ENCODE results near the gene ANKRA2. TPM values are rescaled to one million over a fixed set of nuclear protein-coding genes. Genes with fewer than 3 reads are reported as not detected.

Gene ANKRA2
- total and polyA plus RNA-seq, 2 of the 8 experiments (the other 6 are each of a cell fraction or from before 2014, with no cell fraction given): 7.0 to 12.6 TPM

DNA sequence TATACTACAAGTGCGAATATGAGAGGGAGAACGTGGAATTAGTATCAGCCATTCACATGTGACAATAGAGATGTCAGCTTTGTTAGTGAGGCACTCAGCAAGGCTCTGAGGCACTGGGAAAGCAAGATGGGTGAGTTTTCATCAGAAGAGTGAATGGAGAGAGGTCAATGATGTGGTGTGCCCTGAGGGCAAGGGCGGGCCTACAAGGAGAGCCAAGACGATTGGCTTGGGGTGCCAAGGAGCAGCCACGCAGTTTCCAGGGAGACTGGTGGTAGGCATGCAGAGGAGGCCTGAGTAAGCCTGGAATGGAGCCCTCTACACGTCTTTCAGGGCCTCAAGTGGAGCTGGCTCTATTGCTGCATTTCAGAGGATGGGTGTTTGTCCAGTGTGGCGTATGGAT lies 42.5 kb downstream of the ANKRA2 start:
- Histone ChIP-seq H3K9ac (replicated peaks in 1 of 4; ENCODE audit: extremely low read depth in 1 of 4, low read depth in 3 of 4, low read length in 3 of 4) (no peak overlapping the region), H4K91ac (replicated peaks; ENCODE audit: insufficient read length, low read length) (no peak overlapping the region), H4K20me1 (replicated peaks in 1 of 2; ENCODE audit: control insufficient read depth in 1 of 2, insufficient read depth in 2 of 2, low read length in 2 of 2) (no peaks in the 10 kb centered on the region), H2BK120ac (replicated peaks; ENCODE audit: low read depth, low read length) (no peak overlapping the region), H3K4ac (replicated peaks; ENCODE audit: insufficient read length, low read depth, low read length) (no peak overlapping the region), H2BK12ac (ENCODE audit: low read depth, low read length) (no peak overlapping the region), H3K36me3 (ENCODE audit: control insufficient read depth in 2 of 4, insufficient read depth in 4 of 4, low read length in 3 of 4) (no peaks in the 10 kb centered on the region), H3K23me2 (ENCODE audit: low read depth, low read length) (no peaks in the 10 kb centered on the region), H2BK5ac (ENCODE audit: low read depth, low read length) (no peak overlapping the region), H3K27me3 (replicated peaks in 1 of 4; ENCODE audit: control insufficient read depth in 3 of 4, extremely low read depth in 1 of 4, insufficient read depth in 3 of 4, low read length in 3 of 4) (no peaks in the 10 kb centered on the region), H3K18ac (ENCODE audit: extremely low read depth, low read length) (no peak overlapping the region), H3K79me1 (ENCODE audit: low read depth, low read length) (no peaks in the 10 kb centered on the region), H3K4me2 (ENCODE audit: insufficient read depth in 1 of 2, low read depth in 2 of 2, low read length in 2 of 2) (no peak overlapping the region), H4K5ac (ENCODE audit: insufficient read length, low read depth, low read length) (no peak overlapping the region), H4K8ac (ENCODE audit: extremely low read depth, insufficient read depth, low read length) (no peak overlapping the region), H3K9me3 (ENCODE audit: insufficient read depth in 2 of 2, low read depth in 1 of 2, low read length in 1 of 2) (no peaks in the 10 kb centered on the region), H2BK15ac (ENCODE audit: low read length) (no peak overlapping the region), H3K27ac (ENCODE audit: low read depth, low read length) (no peak overlapping the region), H3K79me2 (ENCODE audit: control insufficient read depth in 1 of 2, insufficient read depth in 2 of 2, low read length in 2 of 2) (no peaks in the 10 kb centered on the region), H3K23ac (ENCODE audit: insufficient read length) (no peak overlapping the region), H2BK20ac (ENCODE audit: low read length) (no peak overlapping the region), H3K56ac (replicated peaks; ENCODE audit: insufficient read length, low read depth, low read length) (no peak overlapping the region), H3K4me1 (replicated peaks in 1 of 4; ENCODE audit: control insufficient read depth in 3 of 4, insufficient read depth in 4 of 4, low read length in 3 of 4) (no peaks in the 10 kb centered on the region), H3K14ac (ENCODE audit: insufficient read length) (no peak overlapping the region), H3K4me3 (ENCODE audit: extremely low read depth in 1 of 4, insufficient read depth in 2 of 4, low read depth in 3 of 4, low read length in 4 of 4) (no peak overlapping the region), H2AFZ (ENCODE audit: low read length) (no peak overlapping the region), H2AK5ac (ENCODE audit: low read depth, low read length) (no peak overlapping the region)
- WGBS, 2 experiments (ENCODE audit: extremely low coverage in 1 of 2, insufficient coverage in 1 of 2, insufficient read length in 1 of 2, insufficient replicate concordance in 2 of 2, low coverage in 1 of 2, low lambda C conversion rate in 2 of 2, missing lambda C conversion rate in 1 of 2): 86% methylated on average over 7 of the region's 7 CpGs; no CpG with 5 or more reads in 1 of the 2 experiments
- TF ChIP-seq FOSL1 (IDR thresholded peaks at IDR 0.05; ENCODE audit: insufficient read depth, low read depth, low read length) (no peak), GABPA (IDR thresholded peaks at IDR 0.05; ENCODE audit: borderline replicate concordance, insufficient read depth, low read length) (no peak), CHD1 (IDR thresholded peaks at IDR 0.05; ENCODE audit: low read depth, low read length) (no peak), CHD2 (IDR thresholded peaks at IDR 0.05; ENCODE audit: low read length) (no peak), NRF1 (IDR thresholded peaks at IDR 0.05; ENCODE audit: low read depth, low read length) (no peak), SP4 (IDR thresholded peaks at IDR 0.05; ENCODE audit: low read length) (no peak), NANOG (IDR thresholded peaks at IDR 0.05; ENCODE audit: insufficient read depth, low read depth, low read length, poor library complexity, severe bottlenecking) (no peak), SP1 (IDR thresholded peaks at IDR 0.05; ENCODE audit: low read depth, low read length) (no peak), RNF2 (IDR thresholded peaks at IDR 0.05; ENCODE audit: borderline replicate concordance, low read depth, low read length, missing control alignments, poor library complexity, severe bottlenecking) (no peak), HDAC2 (IDR thresholded peaks at IDR 0.05; ENCODE audit: borderline replicate concordance in 1 of 2, low read depth in 2 of 2, low read length in 2 of 2) (no peak)
- TF ChIP-seq, protein P1, sequence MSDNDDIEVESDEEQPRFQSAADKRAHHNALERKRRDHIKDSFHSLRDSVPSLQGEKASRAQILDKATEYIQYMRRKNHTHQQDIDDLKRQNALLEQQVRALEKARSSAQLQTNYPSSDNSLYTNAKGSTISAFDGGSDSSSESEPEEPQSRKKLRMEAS (IDR thresholded peaks at IDR 0.05): no peak
- FAIRE-seq: no peak
- DNase-seq (ENCODE audit: low read depth in 1 of 2, low spot score in 2 of 2): no peak
- POLR2A ChIA-PET (ENCODE audit: partially characterized antibody): interaction anchor here (1.2 to 2.9 kb wide), 2 partner anchors 14 to 15 kb away, joined by 3 to 14 read pairs; no protein-coding TSS in a partner anchor
- CTCF ChIA-PET (ENCODE audit: partially characterized antibody): interaction anchor here (0.7 to 4.5 kb wide), 6 partner anchors 15 to 330 kb away, joined by 3 to 91 read pairs (median 3); no protein-coding TSS in a partner anchor

Measured in H1 (cell line).